GM15510 (cell line): ENCODE results near the gene BICC1.

ENCODE experiments used
- POLR2A ChIP-seq: IDR thresholded peaks from 3 replicates; pipeline ENCODE4 v1.6.1; 2011; ENCODE audit warnings: borderline replicate concordance; ENCODE audit not compliant: insufficient read length; ENCODE audit errors: extremely low read depth

Gene BICC1

GRCh38 chr10:58740620-58741369 lies 228.1 kb downstream of the BICC1 start:
- no peak for TF ChIP-seq POLR2A

GRCh38 chr10:58741673-58742072 lies 229.0 kb downstream of the BICC1 start:
- TF ChIP-seq POLR2A: no peak

- TF ChIP-seq POLR2A: no peak
Observed at GRCh38 chr10:58742141-58742540, 229.5 kb downstream of the BICC1 start.

GRCh38 chr10:58743466-58744115 lies 230.9 kb downstream of the BICC1 start:
- TF ChIP-seq POLR2A: no peak

- TF ChIP-seq POLR2A: no peak
Observed at GRCh38 chr10:58746474-58747185, 234.0 kb downstream of the BICC1 start.

- no peak for TF ChIP-seq POLR2A
Observed at GRCh38 chr10:58747687-58748086, 235.0 kb downstream of the BICC1 start.

GRCh38 chr10:58752665-58753064 lies 240.0 kb downstream of the BICC1 start:
- no peak for TF ChIP-seq POLR2A

GRCh38 chr10:58753425-58753824 lies 240.8 kb downstream of the BICC1 start:
- no peak for TF ChIP-seq POLR2A

- no peak for TF ChIP-seq POLR2A
Observed at GRCh38 chr10:58754469-58755339, 242.0 kb downstream of the BICC1 start.

- TF ChIP-seq POLR2A: no peak
Observed at GRCh38 chr10:58755340-58755610, 242.6 kb downstream of the BICC1 start.

- no peak for TF ChIP-seq POLR2A
Observed at GRCh38 chr10:58755677-58756076, 243.0 kb downstream of the BICC1 start.

- TF ChIP-seq POLR2A: no peak
Observed at GRCh38 chr10:58756130-58756719, 243.6 kb downstream of the BICC1 start.

GRCh38 chr10:58757352-58758065 lies 244.8 kb downstream of the BICC1 start:
- TF ChIP-seq POLR2A: no peak

- no peak for TF ChIP-seq POLR2A
Observed at GRCh38 chr10:58758321-58758720, 245.6 kb downstream of the BICC1 start.

GRCh38 chr10:58764087-58764747 lies 251.5 kb downstream of the BICC1 start:
- no peak for TF ChIP-seq POLR2A
